ENCODE data around the gene SRRD. TPM values are rescaled to one million over a fixed set of nuclear protein-coding genes. Genes with fewer than 3 reads are reported as not detected.

SRRD gene
- total RNA-seq, 4 donors from 2014 or later, result 10.3 to 21.5 (median 17.3) TPM

DNA sequence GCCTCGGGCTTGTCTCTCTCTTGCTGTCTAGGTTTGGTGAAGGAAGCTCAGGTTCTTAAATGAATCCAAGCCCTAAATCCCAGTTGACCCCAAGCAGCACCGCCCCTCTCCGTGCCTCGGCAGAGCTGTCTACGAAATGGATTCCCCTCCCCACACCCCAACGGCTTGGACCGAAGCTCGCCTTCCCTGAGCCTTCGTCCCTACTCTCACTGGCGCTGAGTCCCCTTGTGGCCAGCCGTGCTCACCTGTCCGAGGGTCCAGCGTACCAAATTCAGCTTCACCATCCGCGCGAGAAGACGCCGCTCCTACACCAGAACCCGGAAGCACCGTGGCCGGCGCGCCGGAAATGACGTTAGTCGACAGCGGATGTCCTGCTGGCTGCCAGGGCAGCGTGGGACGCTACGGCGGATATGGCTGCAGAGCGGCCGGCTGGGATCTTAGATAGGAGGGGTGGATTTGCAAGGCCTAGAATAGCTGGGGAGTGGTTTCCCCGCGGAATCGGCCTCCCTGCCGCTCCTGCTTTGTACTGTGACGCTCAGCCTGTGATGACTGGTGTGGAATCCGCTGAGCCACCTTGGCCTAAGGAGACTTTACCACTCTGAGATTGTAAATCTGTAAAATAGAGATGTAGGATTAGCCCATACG, 28.6 kb downstream of the SRRD start, which contains the start of gene TFIP11:
Gene TFIP11, minus strand, starts transcription at position 325 of the 645 bp plus-strand sequence. CDS start 2,201 bp downstream, outside the sequence.
- peak within 1 kb of the TSS; percentile 95 for H3K4me3 ChIP-seq (ENCODE audit: low read depth, poor library complexity, severe bottlenecking)
- TF ChIP-seq, protein P1, sequence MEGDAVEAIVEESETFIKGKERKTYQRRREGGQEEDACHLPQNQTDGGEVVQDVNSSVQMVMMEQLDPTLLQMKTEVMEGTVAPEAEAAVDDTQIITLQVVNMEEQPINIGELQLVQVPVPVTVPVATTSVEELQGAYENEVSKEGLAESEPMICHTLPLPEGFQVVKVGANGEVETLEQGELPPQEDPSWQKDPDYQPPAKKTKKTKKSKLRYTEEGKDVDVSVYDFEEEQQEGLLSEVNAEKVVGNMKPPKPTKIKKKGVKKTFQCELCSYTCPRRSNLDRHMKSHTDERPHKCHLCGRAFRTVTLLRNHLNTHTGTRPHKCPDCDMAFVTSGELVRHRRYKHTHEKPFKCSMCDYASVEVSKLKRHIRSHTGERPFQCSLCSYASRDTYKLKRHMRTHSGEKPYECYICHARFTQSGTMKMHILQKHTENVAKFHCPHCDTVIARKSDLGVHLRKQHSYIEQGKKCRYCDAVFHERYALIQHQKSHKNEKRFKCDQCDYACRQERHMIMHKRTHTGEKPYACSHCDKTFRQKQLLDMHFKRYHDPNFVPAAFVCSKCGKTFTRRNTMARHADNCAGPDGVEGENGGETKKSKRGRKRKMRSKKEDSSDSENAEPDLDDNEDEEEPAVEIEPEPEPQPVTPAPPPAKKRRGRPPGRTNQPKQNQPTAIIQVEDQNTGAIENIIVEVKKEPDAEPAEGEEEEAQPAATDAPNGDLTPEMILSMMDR (IDR thresholded peaks at IDR 0.05), result no peak
- no peak for TF ChIP-seq POLR2A (IDR thresholded peaks at IDR 0.05)
- intact Hi-C loops (cut with DNase I; ENCODE audit: low total_unique reads), result no loop called here
- peak; percentile 92 to 98 for DNase-seq (ENCODE audit: low spot score in 2 of 2)
- WGBS, 2 donors, result 1% methylated on average over 31 to 40 of the region's 40 CpGs

DNA sequence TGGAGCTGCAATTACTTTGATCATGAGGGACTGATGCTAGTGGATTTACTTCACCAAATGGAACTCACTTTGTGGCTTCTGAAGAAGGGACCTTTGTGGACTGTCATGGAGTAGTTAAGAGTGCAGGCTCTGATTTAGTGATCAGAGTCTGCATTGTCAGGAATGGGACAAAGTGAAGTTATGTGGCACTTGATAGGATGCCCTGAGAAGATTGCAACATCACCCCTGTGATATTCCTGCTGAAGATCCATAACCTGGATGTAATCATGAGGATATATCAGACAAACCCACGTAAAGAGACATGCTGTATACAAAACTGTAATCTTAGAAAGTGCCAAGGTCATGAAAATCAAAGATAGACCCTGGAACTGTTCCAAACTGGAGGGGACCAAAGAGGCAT, 30.2 kb downstream of the SRRD start:
- 52 to 68% methylated on average over 1 of the region's 1 CpG for WGBS, 2 donors
- TF ChIP-seq POLR2A (IDR thresholded peaks at IDR 0.05), result no peak
- TF ChIP-seq, protein P1 (IDR thresholded peaks at IDR 0.05), result no peak
- no peak for DNase-seq (ENCODE audit: low spot score in 2 of 2)
- no peak overlapping the region for H3K4me3 ChIP-seq (ENCODE audit: low read depth, poor library complexity, severe bottlenecking)
- intact Hi-C loops (cut with DNase I; ENCODE audit: low total_unique reads), result no loop called here

DNA sequence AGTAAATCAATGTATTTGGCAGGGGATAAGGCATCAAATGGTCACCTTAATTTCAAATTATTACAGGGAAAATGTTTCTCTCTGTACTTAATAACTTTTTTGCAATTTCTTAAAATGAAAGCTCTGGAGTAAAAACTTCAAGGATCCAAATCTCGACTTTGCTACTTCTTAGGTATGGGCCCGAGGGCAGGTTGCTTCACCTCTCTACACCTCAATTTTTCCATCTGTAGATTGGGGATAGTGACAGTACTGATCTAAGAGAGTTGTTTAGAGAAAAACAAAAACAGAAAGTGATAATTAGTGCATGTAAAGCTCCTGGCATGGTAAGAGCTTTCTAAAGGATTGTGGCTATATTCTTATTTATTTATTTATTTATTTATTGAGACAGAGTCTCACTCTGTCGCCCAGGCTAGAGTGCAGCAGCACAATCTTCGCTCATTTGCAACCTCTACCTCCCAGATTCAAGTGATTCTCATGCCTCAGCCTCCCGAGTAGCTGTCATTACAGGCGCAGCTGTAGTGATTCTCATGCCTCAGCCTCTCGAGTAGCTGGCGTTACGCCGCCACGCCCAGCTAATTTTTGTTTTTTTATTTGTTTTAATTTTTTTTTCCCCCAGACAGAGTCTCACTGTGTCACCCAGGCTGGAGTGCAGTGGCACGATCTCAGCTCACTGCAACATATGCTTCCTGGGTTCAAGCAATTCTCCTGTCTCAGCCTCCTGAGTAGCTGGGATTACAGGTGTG, 30.9 kb downstream of the SRRD start:
- intact Hi-C loops (cut with DNase I; ENCODE audit: low total_unique reads), result no loop called here
- H3K4me3 ChIP-seq (ENCODE audit: low read depth, poor library complexity, severe bottlenecking), result no peak overlapping the region
- no peak for DNase-seq (ENCODE audit: low spot score in 2 of 2)
- WGBS, 2 donors, result 91 to 94% methylated on average over 12 of the region's 12 CpGs
- TF ChIP-seq, protein P1 (IDR thresholded peaks at IDR 0.05), result no peak
- no peak for TF ChIP-seq POLR2A (IDR thresholded peaks at IDR 0.05)

GRCh38 chr22:26515931-26516330, 32.3 kb downstream of the SRRD start:
- intact Hi-C loops (cut with DNase I; ENCODE audit: low total_unique reads), result no loop called here
- DNase-seq (ENCODE audit: low spot score in 2 of 2), result no peak
- no peak overlapping the region for H3K4me3 ChIP-seq (ENCODE audit: low read depth, poor library complexity, severe bottlenecking)
- 86 to 88% methylated on average over 3 of the region's 3 CpGs for WGBS, 2 donors
- TF ChIP-seq, protein P1 (IDR thresholded peaks at IDR 0.05), result no peak

DNA sequence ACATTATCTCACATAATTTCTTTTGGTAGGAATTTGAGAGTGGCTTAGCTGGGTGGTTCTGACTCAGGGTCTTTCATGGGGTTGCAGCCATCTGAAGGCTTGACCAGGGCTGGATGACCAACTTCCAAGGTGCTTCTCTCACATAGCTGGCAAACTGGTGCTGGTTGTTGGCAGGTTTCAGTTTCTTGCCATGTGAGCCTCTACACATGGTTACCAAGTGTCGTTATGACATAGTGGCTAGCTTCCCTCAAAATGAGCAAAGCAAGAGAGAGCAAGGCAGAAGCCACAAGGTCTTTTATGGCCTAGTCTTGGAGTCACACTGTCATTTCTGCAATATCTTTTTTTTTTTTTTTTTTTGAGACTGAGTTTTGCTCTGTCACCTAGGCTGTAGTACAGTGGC, 32.8 kb downstream of the SRRD start:
- no peak overlapping the region for H3K4me3 ChIP-seq (ENCODE audit: low read depth, poor library complexity, severe bottlenecking)
- TF ChIP-seq, protein P1 (IDR thresholded peaks at IDR 0.05), result no peak
- TF ChIP-seq POLR2A (IDR thresholded peaks at IDR 0.05), result no peak
- DNase-seq (ENCODE audit: low spot score in 2 of 2), result no peak
- 65 to 67% methylated on average over 1 of the region's 1 CpG for WGBS, 2 donors
- intact Hi-C loops (cut with DNase I; ENCODE audit: low total_unique reads), result no loop called here
